OCI-LY3 (cell line): ENCODE data around the gene MYLIP.

Source experiments
- H2AFZ ChIP-seq: fragments of 200-600, 300-600 bp; shearing (Covaris generic); 2 replicates; pipeline ENCODE4 v1.6.0; 2014; ENCODE audit warnings: antibody characterized with exemption, low read depth, low read length
- H3K27ac ChIP-seq: fragments of 200-600, 300-600 bp; sonication (generic); 2 replicates; pipeline ENCODE4 v1.5.1; 2014; ENCODE audit warnings: mild to moderate bottlenecking, low read length, moderate library complexity, mixed read lengths
- H3K27me3 ChIP-seq: fragments of 200-600, 300-600 bp; sonication (generic); 2 replicates; pipeline ENCODE4 v1.6.1; 2014; ENCODE audit warnings: low read depth, low read length, mixed read lengths
- H3K36me3 ChIP-seq: fragments of 200-600, 300-600 bp; sonication (generic); replicated peaks from 2 replicates; pipeline ENCODE3; 2014; ENCODE audit warnings: low read depth, low read length, mixed read lengths
- H3K4me1 ChIP-seq: fragments of 300-600, 200-600 bp; sonication (generic); 2 replicates; pipeline ENCODE4 v1.6.1; 2014; ENCODE audit warnings: low read length, mixed read lengths
- H3K4me2 ChIP-seq: fragments of 200-600, 300-600 bp; sonication (generic); 2 replicates; pipeline ENCODE4 v1.6.1; 2014; ENCODE audit warnings: low read length, mixed read lengths
- H3K4me3 ChIP-seq: fragments of 300-600, 200-600 bp; sonication (generic); 2 replicates; pipeline ENCODE4 v1.5.1; 2014; ENCODE audit warnings: antibody characterized with exemption, mild to moderate bottlenecking, low read length, moderate library complexity
- H3K79me2 ChIP-seq: fragments of 300-600, 200-600 bp; shearing (Covaris generic); 2 replicates; pipeline ENCODE4 v1.6.1; 2014; ENCODE audit warnings: mild to moderate bottlenecking, low read length, mixed read lengths
- H3K9ac ChIP-seq: fragments of 300-600, 200-600 bp; shearing (Covaris generic); 2 replicates; pipeline ENCODE4 v1.6.0; 2014; ENCODE audit warnings: mild to moderate bottlenecking, low read length, moderate library complexity
- H3K9me3 ChIP-seq: fragments of 200-600, 300-600 bp; shearing (Covaris generic); 2 replicates; pipeline ENCODE4 v1.6.1; 2014; ENCODE audit warnings: low read length, mixed read lengths; ENCODE audit not compliant: insufficient read depth
- H4K20me1 ChIP-seq: fragments of 200-600, 300-600 bp; sonication (generic); 2 replicates; pipeline ENCODE4 v1.6.1; 2016; ENCODE audit warnings: low read length, mixed read lengths; ENCODE audit not compliant: insufficient read depth
- CTCF ChIP-seq: fragments of 200-600, 300-600 bp; sonication (generic); IDR thresholded peaks from 2 replicates; pipeline ENCODE4 v1.5.1; 2014; ENCODE audit warnings: antibody characterized with exemption, low read length, low read depth
- EZH2phosphoT487 ChIP-seq: fragments of 200-600 bp; shearing (Covaris generic); IDR thresholded peaks from 2 replicates; pipeline ENCODE4 v1.6.1; 2018; ENCODE audit warnings: antibody characterized with exemption, mixed run types, low read depth

MYLIP gene

DNA sequence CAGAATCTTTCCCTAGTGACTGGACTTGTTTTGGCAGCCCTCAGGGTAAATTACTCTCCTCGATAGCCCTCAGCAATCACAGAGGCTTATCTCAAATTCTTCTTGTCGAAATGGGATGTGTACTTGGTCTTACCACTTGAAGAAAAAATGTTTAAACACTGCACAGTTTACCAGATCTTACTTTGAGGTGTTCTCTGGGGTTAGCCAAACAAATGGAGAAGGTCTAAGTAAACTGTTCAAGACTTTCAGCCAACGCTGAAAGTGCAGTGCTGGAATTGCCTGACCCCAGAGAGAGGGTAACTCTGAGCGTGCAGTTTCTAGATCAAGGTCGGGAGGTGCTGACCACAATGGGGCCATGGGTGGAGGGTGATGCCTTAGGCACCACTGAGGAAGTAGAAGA, 39.2 kb downstream of the MYLIP start:
- Histone ChIP-seq H3K4me3 (no peak overlapping the region), H3K27ac (no peak overlapping the region), H4K20me1 (no peaks in the 10 kb centered on the region), H3K9me3 (no peaks in the 10 kb centered on the region), H3K36me3 (no peaks in the 10 kb centered on the region), H3K9ac (no peak overlapping the region), H3K4me2 (no peak overlapping the region), H2AFZ (no peak overlapping the region), H3K79me2 (no peaks in the 10 kb centered on the region), H3K27me3 (no peaks in the 10 kb centered on the region; the same call in none of the 2 replicates), H3K4me1 (peaks cover 19% of the 10 kb centered on the region)
- TF ChIP-seq EZH2phosphoT487 (no peak), CTCF (no peak)

DNA sequence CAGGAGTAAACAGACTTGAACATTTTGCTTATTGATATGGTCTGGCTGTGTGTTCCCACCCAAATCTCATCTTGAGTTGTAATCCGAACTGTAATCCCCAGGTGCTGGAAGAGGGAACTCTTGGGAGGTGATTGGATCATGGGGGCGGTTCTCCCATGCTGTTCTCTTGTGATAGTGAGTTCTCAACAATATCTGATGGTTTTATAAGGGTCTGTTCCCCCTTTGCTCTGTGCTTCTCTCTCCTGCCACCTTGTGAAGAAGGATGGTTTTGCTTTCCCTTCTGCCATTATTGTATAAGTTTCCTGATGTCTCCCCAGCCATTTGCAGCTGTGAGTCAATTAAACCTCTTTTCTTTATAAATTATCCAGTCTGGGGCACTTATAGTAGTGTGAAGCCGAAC, 40.0 kb downstream of the MYLIP start:
- Histone ChIP-seq H3K9ac (no peak overlapping the region), H3K9me3 (no peaks in the 10 kb centered on the region), H3K36me3 (no peaks in the 10 kb centered on the region), H3K4me1 (peaks cover 12% of the 10 kb centered on the region), H3K27ac (no peak overlapping the region), H3K27me3 (no peaks in the 10 kb centered on the region; the same call in none of the 2 replicates), H4K20me1 (no peaks in the 10 kb centered on the region), H3K4me2 (peak overlapping the region; percentile 11; the same call in 1 of the 2 replicates), H2AFZ (no peak overlapping the region), H3K79me2 (no peaks in the 10 kb centered on the region), H3K4me3 (no peak overlapping the region)
- TF ChIP-seq CTCF (peak; percentile 56), EZH2phosphoT487 (no peak)

GRCh38 chr6:16171400-16171799, 42.5 kb downstream of the MYLIP start:
- H4K20me1 ChIP-seq, result no peaks in the 10 kb centered on the region
- no peaks in the 10 kb centered on the region; the same call in none of the 2 replicates for H3K27me3 ChIP-seq
- no peaks in the 10 kb centered on the region for H3K79me2 ChIP-seq
- no peaks in the 10 kb centered on the region for H3K9me3 ChIP-seq
- no peak overlapping the region for H3K4me3 ChIP-seq
- H3K27ac ChIP-seq, result no peak overlapping the region
- no peak overlapping the region for H3K4me2 ChIP-seq
- TF ChIP-seq EZH2phosphoT487, result no peak
- TF ChIP-seq CTCF, result no peak
- peaks cover 9% of the 10 kb centered on the region for H3K4me1 ChIP-seq
- no peak overlapping the region for H2AFZ ChIP-seq
- H3K36me3 ChIP-seq, result no peaks in the 10 kb centered on the region
- H3K9ac ChIP-seq, result no peak overlapping the region

DNA sequence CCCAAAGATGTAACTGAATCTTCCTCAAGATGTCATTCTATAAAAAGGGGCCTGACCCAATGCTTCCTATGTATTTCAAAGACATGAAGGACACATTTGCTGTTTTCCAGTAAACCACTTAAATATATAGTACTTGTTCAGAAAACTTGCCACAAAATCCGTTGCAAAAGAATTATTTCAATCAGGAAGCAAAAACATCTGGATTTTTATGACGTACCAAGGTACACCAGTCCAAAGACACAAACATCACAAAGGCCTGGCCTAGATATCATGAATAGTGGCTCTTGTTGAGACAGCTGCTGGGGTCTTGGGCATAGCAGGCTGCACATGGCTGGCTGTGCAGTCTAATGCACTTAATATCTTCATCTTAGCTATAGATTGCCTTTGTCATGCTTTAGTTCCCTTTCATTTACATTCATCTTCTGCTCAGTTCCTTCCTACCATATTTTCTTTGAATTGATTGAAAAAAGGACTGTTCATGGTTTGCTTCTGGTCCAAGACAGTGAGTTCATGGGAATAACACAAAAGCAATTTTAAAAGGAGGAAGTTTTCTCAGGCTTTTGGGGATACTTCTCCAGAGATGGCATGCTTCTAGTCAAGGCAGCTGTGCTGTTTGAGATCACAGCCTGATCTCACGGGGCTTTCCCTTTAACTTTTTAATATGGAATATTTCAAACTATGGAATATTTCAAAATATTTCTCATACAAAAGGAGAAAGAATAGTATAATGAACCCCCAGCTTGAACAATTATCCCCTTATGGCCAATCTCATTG, 44.5 kb downstream of the MYLIP start:
- TF ChIP-seq CTCF, result no peak
- TF ChIP-seq EZH2phosphoT487, result no peak
- no peak overlapping the region for H2AFZ ChIP-seq

More for the DNA sequence above, 44.5 kb downstream of the MYLIP start:
- no peak overlapping the region for H3K27ac ChIP-seq
- H3K4me3 ChIP-seq, result no peak overlapping the region
- no peaks in the 10 kb centered on the region for H3K4me1 ChIP-seq
- H3K9ac ChIP-seq, result no peak overlapping the region
- no peaks in the 10 kb centered on the region; the same call in 1 of the 2 replicates for H3K27me3 ChIP-seq
- no peaks in the 10 kb centered on the region for H3K79me2 ChIP-seq
- H3K36me3 ChIP-seq, result no peaks in the 10 kb centered on the region
- H3K9me3 ChIP-seq, result no peaks in the 10 kb centered on the region
- H3K4me2 ChIP-seq, result no peak overlapping the region
- H4K20me1 ChIP-seq, result no peaks in the 10 kb centered on the region
